Endothelial cell of umbilical vein (primary cell): ENCODE results near the gene LAIR1.

ENCODE experiments used
- EZH2 ChIP-seq: IDR thresholded peaks from 2 replicates; pipeline ENCODE4 v1.6.1; 2012; ENCODE audit warnings: borderline replicate concordance, low read depth, mild to moderate bottlenecking, moderate library complexity, low read length, inconsistent platforms; ENCODE audit not compliant: severe bottlenecking
- JUN ChIP-seq: IDR thresholded peaks from 2 replicates; pipeline ENCODE4 v1.6.1; 2011; ENCODE audit warnings: borderline replicate concordance, low read depth; ENCODE audit not compliant: insufficient read length, insufficient read depth
- MAX ChIP-seq: IDR thresholded peaks from 2 replicates; pipeline ENCODE4 v1.6.1; 2011; ENCODE audit not compliant: insufficient read depth, insufficient read length
- MYC ChIP-seq: IDR thresholded peaks from one replicate; pipeline ENCODE4 v1.6.1; 2011; ENCODE audit warnings: mild to moderate bottlenecking, low read depth, low read length
- POLR2A ChIP-seq: IDR thresholded peaks from 2 replicates; pipeline ENCODE4 v1.6.1; 2012; ENCODE audit warnings: low read depth, mild to moderate bottlenecking, control low read depth, low read length
- POLR2AphosphoS5 ChIP-seq: IDR thresholded peaks from 2 replicates; pipeline ENCODE4 v1.6.1; 2012; ENCODE audit warnings: low read depth, mild to moderate bottlenecking, control low read depth, low read length, moderate library complexity; ENCODE audit not compliant: insufficient read depth
- TF ChIP-seq, protein P1 (sequence below), 2 donors: IDR thresholded peaks; 1 replicate in 1 of 2; 2 replicates in 1 of 2; pipeline ENCODE4 v1.5.1; 2011; ENCODE audit warnings: low read length in 2 of 2, mild to moderate bottlenecking in 2 of 2, moderate library complexity in 2 of 2, control low read depth in 1 of 2, inconsistent platforms in 1 of 2, low read depth in 1 of 2; ENCODE audit not compliant: insufficient read depth in 1 of 2; ENCODE audit errors: extremely low read depth in 1 of 2

GRCh38 chr19:54337858-54338230 is 26.9 kb downstream of the LAIR1 start:
- TF ChIP-seq, protein P1, sequence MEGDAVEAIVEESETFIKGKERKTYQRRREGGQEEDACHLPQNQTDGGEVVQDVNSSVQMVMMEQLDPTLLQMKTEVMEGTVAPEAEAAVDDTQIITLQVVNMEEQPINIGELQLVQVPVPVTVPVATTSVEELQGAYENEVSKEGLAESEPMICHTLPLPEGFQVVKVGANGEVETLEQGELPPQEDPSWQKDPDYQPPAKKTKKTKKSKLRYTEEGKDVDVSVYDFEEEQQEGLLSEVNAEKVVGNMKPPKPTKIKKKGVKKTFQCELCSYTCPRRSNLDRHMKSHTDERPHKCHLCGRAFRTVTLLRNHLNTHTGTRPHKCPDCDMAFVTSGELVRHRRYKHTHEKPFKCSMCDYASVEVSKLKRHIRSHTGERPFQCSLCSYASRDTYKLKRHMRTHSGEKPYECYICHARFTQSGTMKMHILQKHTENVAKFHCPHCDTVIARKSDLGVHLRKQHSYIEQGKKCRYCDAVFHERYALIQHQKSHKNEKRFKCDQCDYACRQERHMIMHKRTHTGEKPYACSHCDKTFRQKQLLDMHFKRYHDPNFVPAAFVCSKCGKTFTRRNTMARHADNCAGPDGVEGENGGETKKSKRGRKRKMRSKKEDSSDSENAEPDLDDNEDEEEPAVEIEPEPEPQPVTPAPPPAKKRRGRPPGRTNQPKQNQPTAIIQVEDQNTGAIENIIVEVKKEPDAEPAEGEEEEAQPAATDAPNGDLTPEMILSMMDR (IDR thresholded peaks at IDR 0.05; ENCODE audit: extremely low read depth in 1 of 2, insufficient read depth in 1 of 2, low read depth in 1 of 2, low read length in 2 of 2) = no peak
- TF ChIP-seq MAX (no peak), POLR2A (no peak), EZH2 (no peak), POLR2AphosphoS5 (no peak), MYC (no peak), JUN (no peak)
